Measurements from ENCODE around the gene TOPBP1.

The TOPBP1 gene

GRCh38 chr3:133649486-133650068 is 12.2 kb downstream of the TOPBP1 start:
- TF ChIP-seq CTCF (conservative IDR thresholded peaks at IDR 0.05; ENCODE audit: low read depth, low read length): no peak
- Histone ChIP-seq H2AFZ (ENCODE audit: low read depth) (no peak overlapping the region), H3K27ac (no peak overlapping the region), H3K4me1 (ENCODE audit: low read depth, poor library complexity, severe bottlenecking) (peaks cover 28% of the 10 kb centered on the region), H3K4me2 (no peak overlapping the region), H4K20me1 (ENCODE audit: insufficient read depth) (no peaks in the 10 kb centered on the region), H3K36me3 (ENCODE audit: insufficient read depth) (peaks cover 28% of the 10 kb centered on the region; the same call in 1 of the 2 replicates), H3K4me3 (IDR thresholded peaks at IDR 0.05; ENCODE audit: insufficient read depth, low read depth, low read length) (no peak overlapping the region), H3K27me3 (ENCODE audit: insufficient read depth, low read depth) (no peaks in the 10 kb centered on the region), H3K79me2 (ENCODE audit: insufficient read depth, low read depth) (peaks cover 3% of the 10 kb centered on the region; the same call in 1 of the 2 replicates), H3K9ac (no peak overlapping the region)

GRCh38 chr3:133644768-133645167 is 17.0 kb downstream of the TOPBP1 start:
- Histone ChIP-seq H3K9ac (no peak overlapping the region), H3K27me3 (ENCODE audit: insufficient read depth, low read depth) (no peaks in the 10 kb centered on the region), H3K79me2 (ENCODE audit: insufficient read depth, low read depth) (peaks cover 3% of the 10 kb centered on the region; the same call in 1 of the 2 replicates), H3K4me2 (no peak overlapping the region), H3K4me3 (IDR thresholded peaks at IDR 0.05; ENCODE audit: insufficient read depth, low read depth, low read length) (no peak overlapping the region), H3K4me1 (ENCODE audit: low read depth, poor library complexity, severe bottlenecking) (peaks cover 5% of the 10 kb centered on the region), H3K36me3 (ENCODE audit: insufficient read depth) (peaks cover 30% of the 10 kb centered on the region; the same call in 1 of the 2 replicates), H4K20me1 (ENCODE audit: insufficient read depth) (no peaks in the 10 kb centered on the region), H3K27ac (no peak overlapping the region), H2AFZ (ENCODE audit: low read depth) (no peak overlapping the region)
- TF ChIP-seq CTCF (conservative IDR thresholded peaks at IDR 0.05; ENCODE audit: low read depth, low read length): no peak

GRCh38 chr3:133643611-133644010 is 18.1 kb downstream of the TOPBP1 start:
- H3K9ac ChIP-seq: no peak overlapping the region
- no peak overlapping the region for H3K4me3 ChIP-seq (IDR thresholded peaks at IDR 0.05; ENCODE audit: insufficient read depth, low read depth, low read length)
- no peak overlapping the region for H3K27ac ChIP-seq
- H2AFZ ChIP-seq (ENCODE audit: low read depth): no peak overlapping the region
- H3K4me1 ChIP-seq (ENCODE audit: low read depth, poor library complexity, severe bottlenecking): no peaks in the 10 kb centered on the region
- H3K79me2 ChIP-seq (ENCODE audit: insufficient read depth, low read depth): peaks cover 3% of the 10 kb centered on the region; the same call in 1 of the 2 replicates
- H3K36me3 ChIP-seq (ENCODE audit: insufficient read depth): peaks cover 23% of the 10 kb centered on the region; the same call in 1 of the 2 replicates
- TF ChIP-seq CTCF (conservative IDR thresholded peaks at IDR 0.05; ENCODE audit: low read depth, low read length): no peak
- no peaks in the 10 kb centered on the region for H3K27me3 ChIP-seq (ENCODE audit: insufficient read depth, low read depth)
- no peak overlapping the region for H3K4me2 ChIP-seq
- H4K20me1 ChIP-seq (ENCODE audit: insufficient read depth): no peaks in the 10 kb centered on the region

GRCh38 chr3:133641254-133641653 is 20.5 kb downstream of the TOPBP1 start:
- Histone ChIP-seq H4K20me1 (ENCODE audit: insufficient read depth) (no peaks in the 10 kb centered on the region), H3K79me2 (ENCODE audit: insufficient read depth, low read depth) (no peaks in the 10 kb centered on the region; the same call in 1 of the 2 replicates), H3K4me1 (ENCODE audit: low read depth, poor library complexity, severe bottlenecking) (no peaks in the 10 kb centered on the region), H3K4me3 (IDR thresholded peaks at IDR 0.05; ENCODE audit: insufficient read depth, low read depth, low read length) (no peak overlapping the region), H3K4me2 (no peak overlapping the region), H3K27ac (no peak overlapping the region), H3K9ac (no peak overlapping the region), H3K27me3 (ENCODE audit: insufficient read depth, low read depth) (no peaks in the 10 kb centered on the region), H3K36me3 (ENCODE audit: insufficient read depth) (peaks cover 38% of the 10 kb centered on the region; the same call in 1 of the 2 replicates), H2AFZ (ENCODE audit: low read depth) (no peak overlapping the region)
- TF ChIP-seq CTCF (conservative IDR thresholded peaks at IDR 0.05; ENCODE audit: low read depth, low read length): no peak
